D721Med (cell line): ENCODE measurements around the gene SGPL1.
"Not testable (repeated sequence)": the region's sequence is repeated elsewhere in the genome, so short reads cannot be mapped to it uniquely, and the experiment has no call there.

Experiments
- DNase-seq: peaks from one replicate; pipeline ENCODE4 v3.0.0; 2011; ENCODE audit warnings: low spot score; ENCODE audit not compliant: insufficient read length
- FAIRE-seq: peaks from 2 replicates; lab custom pipeline; 2011; peaks lifted over from hg19 to GRCh38; lab: Jason Lieb, UNC
- CTCF ChIP-seq: IDR thresholded peaks from 2 replicates; pipeline ENCODE4 v1.5.1; 2012; ENCODE audit warnings: mild to moderate bottlenecking, control low read depth; ENCODE audit not compliant: insufficient read depth; ENCODE audit errors: missing control alignments

Gene SGPL1

DNA sequence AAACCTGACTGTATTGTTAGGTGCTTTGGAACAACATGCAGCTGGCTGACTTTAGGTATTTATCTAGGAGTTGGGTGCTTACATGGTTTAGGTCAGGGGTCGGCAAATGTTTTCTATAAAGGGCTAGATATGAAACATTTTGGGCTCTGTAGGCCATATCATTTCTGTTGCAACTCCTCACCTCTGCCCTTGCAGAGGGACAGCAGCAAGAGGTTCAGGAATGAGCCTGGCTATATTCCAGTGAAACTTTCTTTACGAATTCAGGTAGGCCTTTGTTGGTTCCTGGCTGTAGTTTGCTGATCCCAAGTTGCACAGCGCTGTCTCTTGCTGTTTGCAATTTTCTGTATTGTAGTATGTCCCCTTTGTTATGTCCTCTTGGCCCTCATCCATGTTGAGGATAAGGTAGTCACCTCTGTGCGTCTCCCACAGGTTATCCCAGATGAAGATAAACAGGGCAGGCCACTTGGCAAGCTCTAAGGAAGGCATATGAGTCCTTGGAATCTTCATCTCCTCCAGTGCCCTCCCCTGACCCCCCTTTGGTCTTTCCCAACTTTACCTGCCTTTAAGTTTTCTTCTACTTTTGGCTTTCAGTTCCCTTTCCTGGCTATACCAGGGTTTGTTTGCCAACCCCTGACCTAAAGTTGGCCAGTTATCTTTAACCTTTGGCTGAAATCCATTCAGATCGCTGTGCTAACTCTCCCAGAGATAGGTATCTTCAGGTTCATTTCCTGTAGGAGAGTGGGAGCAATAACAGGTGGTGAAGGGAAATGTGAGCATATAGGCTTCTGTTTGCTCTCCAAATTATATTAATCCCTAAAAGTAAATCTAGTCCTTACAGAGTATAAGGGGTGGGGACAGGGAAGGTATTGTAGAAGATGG is 36.1 kb downstream of the SGPL1 start:
- DNase-seq (no peak), FAIRE-seq (no peak)
- no peak for TF ChIP-seq CTCF

DNA sequence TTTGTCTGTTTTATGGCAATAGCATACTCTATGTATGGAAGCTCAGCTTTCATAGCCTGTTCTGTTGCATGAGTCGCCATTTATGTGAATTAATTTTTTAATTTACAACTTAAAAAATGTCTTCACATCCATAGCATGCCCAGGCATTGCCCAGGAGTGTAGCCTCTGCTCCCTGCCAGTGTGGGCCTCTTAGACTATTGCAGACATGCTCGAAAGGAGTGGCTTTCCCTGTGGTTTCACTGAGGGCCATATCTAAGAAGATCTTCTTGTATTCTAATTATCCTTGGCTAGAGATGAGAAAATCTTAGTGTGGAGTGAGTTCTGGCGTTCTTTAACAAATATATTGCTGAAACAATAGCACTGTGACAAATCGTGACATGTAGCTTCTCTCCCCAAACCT is 37.3 kb downstream of the SGPL1 start:
- no peak for FAIRE-seq
- no peak for TF ChIP-seq CTCF
- DNase-seq: no peak

GRCh38 chr10:70853457-70853856 is 37.7 kb downstream of the SGPL1 start:
- TF ChIP-seq CTCF: no peak
- FAIRE-seq: no peak
- no peak for DNase-seq

- DNase-seq (no peak), FAIRE-seq (no peak)
- TF ChIP-seq CTCF: no peak
These were observed 40.7 kb downstream of the SGPL1 start for GRCh38 chr10:70856454-70856853.

- TF ChIP-seq CTCF: no peak
- DNase-seq (no peak), FAIRE-seq (no peak)
These were observed 43.0 kb downstream of the SGPL1 start for GRCh38 chr10:70858759-70859158.

- not testable (repeated sequence) for FAIRE-seq, DNase-seq
These were observed 45.9 kb downstream of the SGPL1 start for GRCh38 chr10:70861495-70862197.

- TF ChIP-seq CTCF: no peak
- FAIRE-seq (no peak), DNase-seq (no peak)
These were observed 47.9 kb downstream of the SGPL1 start for GRCh38 chr10:70863470-70864160.
